AG04449 (cell line): Measurements from ENCODE around the gene HSPBAP1.

Source experiments
- CTCF ChIA-PET: fragments of 350-600 bp; formaldehyde crosslinking; extraction: SDS; loops from one replicate; lab custom pipeline; 2021; ENCODE audit warnings: antibody characterized with exemption; lab: Yijun Ruan, JAX
- POLR2A ChIA-PET: fragments of 400-600, 350-600 bp; formaldehyde crosslinking; extraction: SDS; loops from one replicate; lab custom pipeline; 2020; ENCODE audit warnings: antibody characterized with exemption, inconsistent platforms; lab: Yijun Ruan, JAX
- DNase-seq: peaks from one replicate; pipeline ENCODE4 v3.0.0-alpha.2; 2010; ENCODE audit warnings: low read depth, low spot score
- H3K4me3 ChIP-seq: 2 replicates; pipeline ENCODE4 v1.5.1; 2011; ENCODE audit warnings: low read depth, mild to moderate bottlenecking, control low read depth, low read length
- TF ChIP-seq, protein P1 (sequence below): IDR thresholded peaks from one replicate; pipeline ENCODE4 v1.5.1; 2011; ENCODE audit warnings: mild to moderate bottlenecking, moderate library complexity, low read length, control low read depth, inconsistent platforms; ENCODE audit not compliant: insufficient read depth; ENCODE audit errors: missing control alignments

The HSPBAP1 gene

DNA sequence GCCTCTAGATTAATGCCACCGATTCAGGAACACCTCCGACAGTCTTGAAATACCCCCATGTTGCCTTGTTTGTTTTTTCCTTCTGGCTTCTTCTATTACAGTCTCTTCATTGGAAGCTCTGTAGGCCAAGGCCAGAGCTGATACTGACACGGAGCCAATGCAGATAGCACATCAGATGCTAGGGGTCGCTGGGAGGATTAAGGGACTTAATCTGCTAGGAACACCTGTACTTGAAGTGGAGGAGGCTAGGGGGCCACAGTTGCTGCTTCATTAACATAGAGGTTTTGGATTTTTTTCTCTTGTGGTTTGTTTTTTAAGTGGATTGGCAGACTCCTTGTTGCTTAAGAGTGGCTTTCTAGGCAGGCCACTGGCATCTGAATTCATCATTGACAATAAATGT lies 63.4 kb downstream of the HSPBAP1 start:
- CTCF ChIA-PET = no interaction called here
- DNase-seq = no peak
- H3K4me3 ChIP-seq = no peak overlapping the region
- POLR2A ChIA-PET = no interaction called here
- TF ChIP-seq, protein P1, sequence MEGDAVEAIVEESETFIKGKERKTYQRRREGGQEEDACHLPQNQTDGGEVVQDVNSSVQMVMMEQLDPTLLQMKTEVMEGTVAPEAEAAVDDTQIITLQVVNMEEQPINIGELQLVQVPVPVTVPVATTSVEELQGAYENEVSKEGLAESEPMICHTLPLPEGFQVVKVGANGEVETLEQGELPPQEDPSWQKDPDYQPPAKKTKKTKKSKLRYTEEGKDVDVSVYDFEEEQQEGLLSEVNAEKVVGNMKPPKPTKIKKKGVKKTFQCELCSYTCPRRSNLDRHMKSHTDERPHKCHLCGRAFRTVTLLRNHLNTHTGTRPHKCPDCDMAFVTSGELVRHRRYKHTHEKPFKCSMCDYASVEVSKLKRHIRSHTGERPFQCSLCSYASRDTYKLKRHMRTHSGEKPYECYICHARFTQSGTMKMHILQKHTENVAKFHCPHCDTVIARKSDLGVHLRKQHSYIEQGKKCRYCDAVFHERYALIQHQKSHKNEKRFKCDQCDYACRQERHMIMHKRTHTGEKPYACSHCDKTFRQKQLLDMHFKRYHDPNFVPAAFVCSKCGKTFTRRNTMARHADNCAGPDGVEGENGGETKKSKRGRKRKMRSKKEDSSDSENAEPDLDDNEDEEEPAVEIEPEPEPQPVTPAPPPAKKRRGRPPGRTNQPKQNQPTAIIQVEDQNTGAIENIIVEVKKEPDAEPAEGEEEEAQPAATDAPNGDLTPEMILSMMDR = no peak

DNA sequence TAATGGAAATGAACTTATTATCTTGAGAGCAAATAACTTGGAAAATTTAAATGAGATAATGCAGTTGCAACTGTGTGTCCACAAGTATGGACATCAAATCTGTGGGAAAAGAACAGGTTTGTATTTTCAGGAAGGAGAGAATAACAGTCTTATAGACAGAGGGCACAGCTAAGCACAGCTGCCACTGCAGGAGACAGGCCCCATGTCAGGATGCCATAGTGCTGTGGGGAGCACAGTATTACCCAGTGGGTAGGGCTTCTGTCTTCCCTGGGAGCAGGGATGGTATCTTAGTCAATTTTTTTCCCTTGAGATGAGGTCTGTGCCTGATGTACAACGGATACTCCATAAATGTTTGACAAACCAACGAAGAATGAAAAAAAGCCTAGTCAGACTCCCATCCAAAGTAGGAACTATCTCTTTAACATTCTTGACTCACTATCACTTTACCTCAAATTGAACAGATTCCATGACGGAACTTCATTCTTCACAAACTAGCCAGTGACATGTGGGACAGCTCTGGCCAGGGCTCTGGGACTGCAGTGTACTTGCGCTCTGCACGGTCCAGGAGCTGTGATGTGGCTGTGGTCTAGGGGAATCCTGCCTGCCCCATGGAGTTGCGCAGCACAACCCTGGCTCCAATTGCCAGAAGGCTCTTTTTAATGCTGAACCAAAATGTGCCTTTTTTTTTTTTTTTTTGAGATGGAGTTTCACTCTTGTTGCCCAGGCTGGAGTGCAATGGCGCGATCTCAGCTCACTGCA lies 64.7 kb downstream of the HSPBAP1 start:
- TF ChIP-seq, protein P1 = no peak
- ChIA-PET POLR2A (no interaction called here), CTCF (no interaction called here)
- H3K4me3 ChIP-seq = no peak overlapping the region
- DNase-seq = no peak

DNA sequence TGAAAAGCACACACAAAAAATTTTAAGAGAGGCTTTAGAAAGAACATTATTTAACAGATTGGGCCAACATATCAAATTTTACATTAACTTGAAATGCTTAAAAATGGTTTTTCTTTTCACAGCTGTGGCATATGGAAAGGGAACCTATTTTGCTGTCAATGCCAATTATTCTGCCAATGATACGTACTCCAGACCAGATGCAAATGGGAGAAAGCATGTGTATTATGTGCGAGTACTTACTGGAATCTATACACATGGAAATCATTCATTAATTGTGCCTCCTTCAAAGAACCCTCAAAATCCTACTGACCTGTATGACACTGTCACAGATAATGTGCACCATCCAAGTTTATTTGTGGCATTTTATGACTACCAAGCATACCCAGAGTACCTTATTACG lies 65.4 kb downstream of the HSPBAP1 start:
- ChIA-PET CTCF (no interaction called here), POLR2A (no interaction called here)
- no peak overlapping the region for H3K4me3 ChIP-seq
- TF ChIP-seq, protein P1 = no peak
- no peak for DNase-seq

DNA sequence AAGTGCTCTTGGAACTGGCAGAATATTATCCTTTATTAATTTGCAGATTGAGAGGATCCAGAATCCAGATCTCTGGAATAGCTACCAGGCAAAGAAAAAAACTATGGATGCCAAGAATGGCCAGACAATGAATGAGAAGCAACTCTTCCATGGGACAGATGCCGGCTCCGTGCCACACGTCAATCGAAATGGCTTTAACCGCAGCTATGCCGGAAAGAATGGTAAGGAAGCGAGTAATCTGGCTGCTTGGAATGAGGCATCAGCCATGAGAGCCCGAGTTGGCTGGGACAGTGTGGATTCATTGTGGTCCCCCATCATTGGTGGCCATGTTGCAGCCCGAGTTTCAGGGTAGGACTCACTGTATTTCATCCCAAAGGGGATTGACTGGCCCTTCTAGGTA lies 65.9 kb downstream of the HSPBAP1 start:
- TF ChIP-seq, protein P1 = no peak
- no peak overlapping the region for H3K4me3 ChIP-seq
- ChIA-PET CTCF (no interaction called here), POLR2A (no interaction called here)
- DNase-seq = no peak

DNA sequence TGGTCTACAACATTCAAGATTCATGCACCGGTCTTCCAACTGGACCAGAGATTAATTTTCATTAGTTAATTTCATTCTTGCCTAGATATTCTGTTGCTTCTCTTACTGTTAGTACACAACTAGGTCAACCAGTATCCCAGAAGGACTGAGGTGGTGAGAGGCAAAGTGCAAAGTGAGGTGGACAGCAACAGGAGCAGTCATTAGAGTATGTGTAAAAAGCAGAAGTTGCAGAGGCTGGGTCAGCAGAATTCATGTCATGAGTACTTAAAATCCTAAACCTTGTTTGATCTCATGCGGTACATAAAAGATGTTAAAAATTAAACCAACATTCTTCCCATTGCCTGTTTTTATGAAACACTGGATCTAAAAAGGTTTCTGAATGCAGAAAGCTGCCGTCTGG lies 66.3 kb downstream of the HSPBAP1 start:
- POLR2A ChIA-PET = no interaction called here
- H3K4me3 ChIP-seq = no peak overlapping the region
- TF ChIP-seq, protein P1 = no peak
- DNase-seq = no peak
- CTCF ChIA-PET = no interaction called here

DNA sequence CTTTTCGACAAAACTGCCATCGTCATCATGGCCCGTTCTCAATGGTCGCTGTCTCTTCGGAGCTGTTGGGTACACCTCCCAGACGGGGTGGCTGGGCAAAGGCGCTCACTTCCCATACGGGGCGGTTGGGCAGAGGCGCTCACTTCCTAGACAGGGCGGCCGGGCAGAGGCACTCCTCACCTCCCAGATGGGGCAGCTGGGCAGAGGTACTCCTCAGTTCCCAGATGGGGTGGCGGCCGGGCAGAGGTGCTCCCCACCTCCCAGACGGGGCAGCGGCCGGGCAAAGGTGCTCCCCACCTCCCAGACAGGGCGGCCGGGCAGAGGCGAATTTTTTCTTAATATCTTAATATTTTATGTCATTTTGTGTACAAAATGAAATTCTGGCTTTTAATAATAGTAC lies 68.5 kb downstream of the HSPBAP1 start:
- TF ChIP-seq, protein P1 = no peak
- no peak for DNase-seq
- ChIA-PET POLR2A (no interaction called here), CTCF (no interaction called here)
- H3K4me3 ChIP-seq = no peak overlapping the region
